Gastrocnemius medialis (tissue), 4 donors: ENCODE measurements around the gene ADAM22. TPM values are rescaled to one million over a fixed set of nuclear protein-coding genes. Genes with fewer than 3 reads are reported as not detected.

Source experiments
- ATAC-seq, 2 donors: fragments of 150-250 bp; one replicate each; pipeline ENCODE4 v1.9.1; 2016
- DNase-seq, 2 donors: peaks; one replicate each; pipeline ENCODE4 v3.0.0-alpha.2; 2019
- H3K27ac ChIP-seq, 4 donors: fragments of 200-600 bp; sonication (generic); 1 replicate in 1 of 4; 2 replicates in 3 of 4; pipeline ENCODE4 v1.5.1; 2016 to 2018; ENCODE audit warnings: mild to moderate bottlenecking in 2 of 4, moderate library complexity in 1 of 4
- H3K27me3 ChIP-seq, 3 donors: fragments of 200-600 bp; sonication (generic) in 2 of 3; 1 replicate in 1 of 3; 2 replicates in 2 of 3; pipeline versions ENCODE4 v1.5.1 to v1.6.0; 2016 to 2019; ENCODE audit warnings: mild to moderate bottlenecking in 1 of 3, moderate library complexity in 1 of 3
- H3K36me3 ChIP-seq, 2 donors: fragments of 200-600 bp; sonication (generic) in 1 of 2; one replicate each; pipeline ENCODE4 v1.5.1; 2017 to 2018
- H3K4me1 ChIP-seq, 2 donors: fragments of 200-600 bp; sonication (generic) in 1 of 2; one replicate each; pipeline ENCODE4 v1.5.1; 2016 to 2017; ENCODE audit warnings: mild to moderate bottlenecking in 2 of 2
- H3K4me3 ChIP-seq, 4 donors: fragments of 200-600 bp; sonication (generic) in 3 of 4; 1 replicate in 1 of 4; 2 replicates in 3 of 4; pipeline ENCODE4 v1.5.1; 2016 to 2019; ENCODE audit warnings: mild to moderate bottlenecking in 2 of 4
- H3K9me3 ChIP-seq, 3 donors: fragments of 200-600 bp; sonication (generic) in 2 of 3; 1 replicate in 1 of 3; 2 replicates in 2 of 3; pipeline ENCODE4 v1.5.1; 2016 to 2019
- CTCF ChIP-seq, 5 experiments: fragments of 450-650 bp in 3 of 5; fragments of 200-600 bp in 2 of 5; sonication (generic) in 2 of 5; IDR thresholded peaks in 4 of 5; conservative IDR thresholded peaks in 1 of 5; 1 replicate in 4 of 5; 2 replicates in 1 of 5; pipeline ENCODE4 v1.5.1; 2016 to 2019; ENCODE audit warnings: antibody characterized with exemption in 5 of 5, mild to moderate bottlenecking in 3 of 5, moderate library complexity in 3 of 5
- POLR2A ChIP-seq, 2 donors: fragments of 450-650 bp; IDR thresholded peaks; one replicate each; pipeline ENCODE4 v1.6.1; 2017; ENCODE audit warnings: antibody characterized with exemption in 2 of 2, mild to moderate bottlenecking in 2 of 2, moderate library complexity in 2 of 2
- in situ Hi-C, 4 donors: fragments of 200-750 bp; cut with MboI; loops; one replicate each; pipeline versions ENCODE4 v1.15.0 to v1.8.0; 2017; ENCODE audit warnings: low sequenced_read_pairs in 4 of 4
- intact Hi-C: fragments of 100-400 bp; cut with DNase I; formaldehyde crosslinking; loops from one replicate; pipeline ENCODE4 v1.15.1; 2023; ENCODE audit warnings: low total_unique reads
- total RNA-seq, 4 donors: library from RNA; depleted of rRNA; stranded (reverse); fragments of >200 nt; gene quantifications; one replicate each; pipeline versions ENCODE4 v1.1.0 to v1.2.3, GENCODE V29; 2016

The ADAM22 gene
- total RNA-seq, 4 donors from 2014 or later: 0.07 to 0.31 (median 0.14) TPM

GRCh38 chr7:88115816-88116215 is 181.8 kb downstream of the ADAM22 start:
- H3K27ac ChIP-seq: no peak overlapping the region
- no peaks in the 10 kb centered on the region for H3K27me3 ChIP-seq
- H3K36me3 ChIP-seq: no peaks in the 10 kb centered on the region
- H3K9me3 ChIP-seq: no peaks in the 10 kb centered on the region
- DNase-seq: no peak
- peaks cover 11 to 12% of the 10 kb centered on the region in 2 donors for H3K4me1 ChIP-seq
- H3K4me3 ChIP-seq: no peak overlapping the region
- in situ Hi-C loops (loop anchor here in 1 of 4 donors (10.0 kb wide), 1 partner anchor 321 kb away; no protein-coding TSS in a partner anchor), intact Hi-C loops (no loop called here)
- TF ChIP-seq POLR2A (IDR thresholded peaks at IDR 0.05) (no peak), CTCF (IDR thresholded peaks at IDR 0.05 in 4 of 5, conservative IDR thresholded peaks at IDR 0.05 in 1 of 5) (no peak)
- ATAC-seq: no peak

GRCh38 chr7:88116235-88116795 is 182.3 kb downstream of the ADAM22 start:
- Histone ChIP-seq H3K4me1 (peaks cover 7 to 12% of the 10 kb centered on the region in 2 donors), H3K4me3 (no peak overlapping the region), H3K27ac (no peak overlapping the region), H3K27me3 (no peaks in the 10 kb centered on the region), H3K36me3 (no peaks in the 10 kb centered on the region), H3K9me3 (no peaks in the 10 kb centered on the region)
- DNase-seq (no peak), ATAC-seq (no peak)
- in situ Hi-C loops (loop anchor here in 1 of 4 donors (10.0 kb wide), 1 partner anchor 322 kb away; no protein-coding TSS in a partner anchor), intact Hi-C loops (no loop called here)
- TF ChIP-seq POLR2A (IDR thresholded peaks at IDR 0.05) (no peak), CTCF (IDR thresholded peaks at IDR 0.05 in 4 of 5, conservative IDR thresholded peaks at IDR 0.05 in 1 of 5) (no peak)

- no peak for ATAC-seq
- no peaks in the 10 kb centered on the region for H3K36me3 ChIP-seq
- intact Hi-C loops: no loop called here
- peaks cover 0 to 4% of the 10 kb centered on the region in 2 donors for H3K4me1 ChIP-seq
- no peak for TF ChIP-seq CTCF (IDR thresholded peaks at IDR 0.05 in 4 of 5, conservative IDR thresholded peaks at IDR 0.05 in 1 of 5)
- no peak for TF ChIP-seq POLR2A (IDR thresholded peaks at IDR 0.05)
- in situ Hi-C loops: loop anchor here in 1 of 4 donors (10.0 kb wide), 1 partner anchor 323 kb away; no protein-coding TSS in a partner anchor
- DNase-seq: no peak
- H3K4me3 ChIP-seq: no peak overlapping the region
- H3K9me3 ChIP-seq: no peaks in the 10 kb centered on the region
- no peaks in the 10 kb centered on the region for H3K27me3 ChIP-seq
- H3K27ac ChIP-seq: no peak overlapping the region
Measured at GRCh38 chr7:88117325-88117724, 183.3 kb downstream of the ADAM22 start.

GRCh38 chr7:88121335-88121734 is 187.3 kb downstream of the ADAM22 start:
- Histone ChIP-seq H3K36me3 (no peaks in the 10 kb centered on the region), H3K4me3 (no peak overlapping the region), H3K27me3 (no peaks in the 10 kb centered on the region), H3K27ac (no peak overlapping the region), H3K4me1 (peaks cover 0 to 4% of the 10 kb centered on the region in 2 donors), H3K9me3 (no peaks in the 10 kb centered on the region)
- ATAC-seq (no peak), DNase-seq (no peak)
- TF ChIP-seq CTCF (IDR thresholded peaks at IDR 0.05 in 4 of 5, conservative IDR thresholded peaks at IDR 0.05 in 1 of 5): no peak
- no peak for TF ChIP-seq POLR2A (IDR thresholded peaks at IDR 0.05)
- in situ Hi-C loops: no loop called here
- intact Hi-C loops: no loop called here
